GM20000 (cell line): ENCODE data around the gene HMMR.
"Not testable (repeated sequence)": the region's sequence is repeated elsewhere in the genome, so short reads cannot be mapped to it uniquely, and the experiment has no call there.

Source experiments
- DNase-seq: peaks from one replicate; pipeline ENCODE4 v3.0.0; 2012; ENCODE audit warnings: low spot score
- TF ChIP-seq, protein P1 (sequence below): IDR thresholded peaks from 2 replicates; pipeline ENCODE4 v1.5.1; 2012; ENCODE audit warnings: mild to moderate bottlenecking, control low read depth; ENCODE audit errors: extremely low read depth, missing control alignments

Gene HMMR

GRCh38 chr5:163447875-163448274, 12.6 kb upstream of the HMMR start:
- no peak for DNase-seq
- TF ChIP-seq, protein P1, sequence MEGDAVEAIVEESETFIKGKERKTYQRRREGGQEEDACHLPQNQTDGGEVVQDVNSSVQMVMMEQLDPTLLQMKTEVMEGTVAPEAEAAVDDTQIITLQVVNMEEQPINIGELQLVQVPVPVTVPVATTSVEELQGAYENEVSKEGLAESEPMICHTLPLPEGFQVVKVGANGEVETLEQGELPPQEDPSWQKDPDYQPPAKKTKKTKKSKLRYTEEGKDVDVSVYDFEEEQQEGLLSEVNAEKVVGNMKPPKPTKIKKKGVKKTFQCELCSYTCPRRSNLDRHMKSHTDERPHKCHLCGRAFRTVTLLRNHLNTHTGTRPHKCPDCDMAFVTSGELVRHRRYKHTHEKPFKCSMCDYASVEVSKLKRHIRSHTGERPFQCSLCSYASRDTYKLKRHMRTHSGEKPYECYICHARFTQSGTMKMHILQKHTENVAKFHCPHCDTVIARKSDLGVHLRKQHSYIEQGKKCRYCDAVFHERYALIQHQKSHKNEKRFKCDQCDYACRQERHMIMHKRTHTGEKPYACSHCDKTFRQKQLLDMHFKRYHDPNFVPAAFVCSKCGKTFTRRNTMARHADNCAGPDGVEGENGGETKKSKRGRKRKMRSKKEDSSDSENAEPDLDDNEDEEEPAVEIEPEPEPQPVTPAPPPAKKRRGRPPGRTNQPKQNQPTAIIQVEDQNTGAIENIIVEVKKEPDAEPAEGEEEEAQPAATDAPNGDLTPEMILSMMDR, result no peak

DNA sequence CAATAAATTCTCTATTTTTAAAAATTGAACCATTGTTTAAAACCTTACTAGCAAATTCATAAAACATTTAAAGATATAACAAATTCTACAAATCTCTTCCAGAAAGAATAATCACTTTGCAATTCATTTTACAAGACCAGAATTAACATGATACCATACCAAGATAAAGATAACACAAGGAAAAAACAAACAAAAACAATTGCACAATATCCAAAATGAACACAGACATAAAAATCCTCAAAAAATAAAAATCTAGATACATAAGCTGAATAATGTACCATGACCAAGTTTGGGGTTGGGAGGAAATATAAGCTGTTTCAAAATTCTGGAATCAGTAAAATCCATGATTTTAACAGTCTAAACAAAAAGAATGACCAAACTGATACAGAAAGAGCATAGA, 11.9 kb upstream of the HMMR start:
- TF ChIP-seq, protein P1, result no peak

GRCh38 chr5:163451489-163451888, 8.9 kb upstream of the HMMR start:
- TF ChIP-seq, protein P1, result no peak
- DNase-seq, result no peak

More for the DNA sequence above, 11.9 kb upstream of the HMMR start:
- no peak for DNase-seq

- TF ChIP-seq, protein P1, result no peak
- DNase-seq, result no peak
Measured at GRCh38 chr5:163453705-163454104, 6.7 kb upstream of the HMMR start.

GRCh38 chr5:163455406-163455805, 5.0 kb upstream of the HMMR start:
- DNase-seq, result not testable (repeated sequence)

DNA sequence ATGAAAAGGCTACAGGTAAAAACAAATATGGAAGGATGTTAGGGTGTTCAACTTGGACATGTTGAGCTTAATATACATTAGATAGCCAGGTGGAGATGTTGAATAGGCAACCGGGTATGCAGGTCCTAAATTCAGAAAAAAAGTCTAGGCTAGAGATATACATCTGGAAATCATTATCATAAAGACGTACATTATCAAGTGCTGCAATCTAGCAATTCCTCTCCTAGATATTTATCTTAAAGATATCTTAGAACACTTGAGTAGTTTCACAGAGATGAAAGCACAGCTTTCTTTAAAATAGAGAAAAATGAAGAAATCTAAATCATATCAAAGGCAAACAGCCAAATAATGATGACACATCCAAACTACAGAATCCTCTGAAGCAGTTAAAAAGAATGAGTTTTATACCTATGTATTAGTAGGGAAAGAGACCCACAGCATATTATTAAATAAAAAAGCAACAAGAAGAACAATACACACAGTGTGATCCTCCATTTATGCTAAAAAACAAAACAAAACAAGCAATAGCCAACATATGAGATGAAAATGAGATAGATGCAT, 4.3 kb upstream of the HMMR start:
- no peak for DNase-seq
- TF ChIP-seq, protein P1, result no peak

DNA sequence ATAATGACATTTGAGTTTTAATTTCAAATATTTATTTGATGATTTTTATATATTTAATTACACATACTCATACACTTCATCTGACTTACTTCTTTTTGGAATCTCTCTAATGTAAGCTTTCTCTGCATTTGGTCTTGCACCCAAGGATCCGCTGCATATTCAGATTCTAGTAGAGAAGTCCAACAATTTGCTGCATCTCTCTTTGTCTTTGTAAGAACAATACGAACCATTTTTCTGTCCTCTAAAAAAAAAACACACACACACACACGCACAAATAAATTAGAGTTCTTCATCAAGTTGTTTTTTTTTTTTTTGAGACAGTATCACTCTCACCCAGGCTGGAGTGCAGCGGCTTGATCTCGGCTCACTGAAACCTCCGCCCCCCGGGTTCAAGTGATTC, 3.6 kb upstream of the HMMR start:
- TF ChIP-seq, protein P1, result no peak
- no peak for DNase-seq

DNA sequence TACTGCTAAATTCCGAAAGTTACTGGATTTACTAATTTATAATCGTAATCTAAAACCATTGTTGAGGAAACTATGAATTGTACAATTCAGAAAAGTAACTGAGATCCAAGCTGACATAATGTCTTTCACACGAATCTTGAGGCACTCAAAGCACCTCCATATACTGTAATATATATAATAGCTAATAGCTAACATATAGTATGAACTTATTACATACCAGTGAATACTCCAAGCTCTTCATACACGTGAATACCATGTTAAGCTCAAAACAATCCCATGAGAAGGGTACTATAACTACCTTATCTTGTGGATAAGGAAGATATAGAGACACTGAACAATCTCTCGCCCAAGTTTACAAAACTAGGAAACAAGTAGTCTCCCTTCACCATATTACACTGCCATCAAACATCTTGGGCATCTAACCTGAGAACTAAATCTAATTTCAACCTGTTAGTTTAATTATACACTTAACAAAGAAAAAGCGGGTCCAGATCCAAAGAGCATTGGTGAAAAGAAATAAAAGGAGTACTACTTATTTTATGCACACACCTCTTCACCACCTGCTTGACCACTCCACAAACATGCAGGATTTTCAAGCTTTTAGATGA, 1.6 kb upstream of the HMMR start:
- TF ChIP-seq, protein P1, result no peak
- no peak for DNase-seq
